Uterus (tissue), 4 donors: ENCODE results near the gene KCNQ1. TPM values are rescaled to one million over a fixed set of nuclear protein-coding genes. Genes with fewer than 3 reads are reported as not detected.
A peak's percentile ranks its signal among the peaks of the same experiment; 100 is the strongest.

Source experiments
- DNase-seq, 2 donors: peaks; one replicate each; pipeline ENCODE4 v3.0.0-alpha.2; 2019 to 2020
- H3K27ac ChIP-seq, 2 donors: fragments of 200-600 bp; sonication (generic); 1 replicate in 1 of 2; 2 replicates in 1 of 2; pipeline ENCODE4 v1.5.1; 2016 to 2018
- H3K27me3 ChIP-seq, 2 donors: fragments of 200-600 bp; sonication (generic); one replicate each; pipeline ENCODE4 v1.5.1; 2018 to 2019; ENCODE audit warnings: control low read depth in 1 of 2
- H3K36me3 ChIP-seq, 2 donors: fragments of 200-600 bp; sonication (generic); one replicate each; pipeline ENCODE4 v1.5.1; 2019; ENCODE audit warnings: control low read depth in 1 of 2
- H3K4me1 ChIP-seq, 2 donors: fragments of 200-600 bp; sonication (generic); one replicate each; pipeline ENCODE4 v1.5.1; 2018 to 2019; ENCODE audit warnings: control low read depth in 1 of 2
- H3K4me3 ChIP-seq, 2 donors: fragments of 200-600 bp; sonication (generic); 1 replicate in 1 of 2; 2 replicates in 1 of 2; pipeline ENCODE4 v1.5.1; 2018 to 2019; ENCODE audit warnings: mild to moderate bottlenecking in 1 of 2
- H3K9me3 ChIP-seq, 2 donors: fragments of 200-600 bp; sonication (generic); one replicate each; pipeline ENCODE4 v1.5.1; 2019; ENCODE audit warnings: control low read depth in 1 of 2
- CTCF ChIP-seq, 4 experiments: fragments of 200-600 bp in 2 of 4; fragments of 450-650 bp in 2 of 4; sonication (generic) in 2 of 4; IDR thresholded peaks; one replicate each; pipeline ENCODE4 v1.5.1; 2016 to 2019; ENCODE audit warnings: antibody characterized with exemption in 4 of 4, mild to moderate bottlenecking in 2 of 4, moderate library complexity in 1 of 4
- POLR2A ChIP-seq, 2 donors: fragments of 450-650 bp; IDR thresholded peaks; one replicate each; pipeline ENCODE4 v1.6.1; 2016; ENCODE audit warnings: antibody characterized with exemption in 2 of 2, mild to moderate bottlenecking in 1 of 2, moderate library complexity in 1 of 2
- intact Hi-C: fragments of 100-400 bp; cut with DNase I; formaldehyde crosslinking; loops from one replicate; pipeline ENCODE4 v1.15.1; 2023; ENCODE audit warnings: low total_unique reads
- total RNA-seq, 4 donors: library from RNA; depleted of rRNA in 3 of 4; stranded (reverse); fragments of >200 nt in 3 of 4; gene quantifications; one replicate each; pipeline versions ENCODE4 v1.1.0 to v1.2.4, GENCODE V29; 2014 to 2023
- donor health status: DM: yes; HTN: yes; CAD: no.

KCNQ1 gene
- total RNA-seq, 4 donors from 2014 or later, result 2.6 to 10.4 (median 5.4) TPM

GRCh38 chr11:2778630-2779498 lies 334.1 kb downstream of the KCNQ1 start:
- no peak for TF ChIP-seq POLR2A (IDR thresholded peaks at IDR 0.05)
- peak in 3 of 4 experiments; percentile 20 to 40 (median 21) for TF ChIP-seq CTCF (IDR thresholded peaks at IDR 0.05)
- H3K9me3 ChIP-seq, result no peaks in the 10 kb centered on the region
- H3K27me3 ChIP-seq, result no peaks in the 10 kb centered on the region
- H3K4me3 ChIP-seq, result no peak overlapping the region
- peak; percentile 77 to 83 for DNase-seq
- H3K4me1 ChIP-seq, result peaks cover 4 to 11% of the 10 kb centered on the region in 2 donors
- intact Hi-C loops, result no loop called here
- peak overlapping the region; percentile 75 to 86 for H3K27ac ChIP-seq
- no peaks in the 10 kb centered on the region for H3K36me3 ChIP-seq

- no peak for DNase-seq
- Histone ChIP-seq H3K4me1 (peaks cover 4 to 11% of the 10 kb centered on the region in 2 donors), H3K36me3 (no peaks in the 10 kb centered on the region), H3K4me3 (no peak overlapping the region), H3K27ac (peak overlapping the region; percentile 75 to 86), H3K9me3 (no peaks in the 10 kb centered on the region), H3K27me3 (no peaks in the 10 kb centered on the region)
- no peak for TF ChIP-seq POLR2A (IDR thresholded peaks at IDR 0.05)
- TF ChIP-seq CTCF (IDR thresholded peaks at IDR 0.05), result no peak
- intact Hi-C loops, result no loop called here
Observed at GRCh38 chr11:2779499-2779980, 334.7 kb downstream of the KCNQ1 start.

GRCh38 chr11:2779981-2780849 lies 335.4 kb downstream of the KCNQ1 start:
- intact Hi-C loops, result no loop called here
- peak overlapping the region; percentile 75 to 86 for H3K27ac ChIP-seq
- no peaks in the 10 kb centered on the region for H3K9me3 ChIP-seq
- no peaks in the 10 kb centered on the region for H3K36me3 ChIP-seq
- TF ChIP-seq CTCF (IDR thresholded peaks at IDR 0.05) (no peak), POLR2A (IDR thresholded peaks at IDR 0.05) (no peak)
- DNase-seq, result peak; percentile 26 to 33
- H3K4me3 ChIP-seq, result no peak overlapping the region
- peaks cover 4 to 11% of the 10 kb centered on the region in 2 donors for H3K4me1 ChIP-seq
- no peaks in the 10 kb centered on the region for H3K27me3 ChIP-seq

- H3K4me1 ChIP-seq, result peaks cover 4 to 11% of the 10 kb centered on the region in 2 donors
- no peak for DNase-seq
- intact Hi-C loops, result no loop called here
Observed at GRCh38 chr11:2780850-2781407, 336.1 kb downstream of the KCNQ1 start.

More at GRCh38 chr11:2780850-2781407, 336.1 kb downstream of the KCNQ1 start:
- H3K27ac ChIP-seq, result peak overlapping the region; percentile 1 to 36
- H3K4me3 ChIP-seq, result no peak overlapping the region
- no peaks in the 10 kb centered on the region for H3K27me3 ChIP-seq
- TF ChIP-seq CTCF (IDR thresholded peaks at IDR 0.05), result no peak
- TF ChIP-seq POLR2A (IDR thresholded peaks at IDR 0.05), result no peak
- no peaks in the 10 kb centered on the region for H3K9me3 ChIP-seq
- H3K36me3 ChIP-seq, result no peaks in the 10 kb centered on the region
